ENCODE measurements around the gene TAS2R10. TPM values are rescaled to one million over a fixed set of nuclear protein-coding genes. Genes with fewer than 3 reads are reported as not detected.

The TAS2R10 gene
- total and polyA plus RNA-seq, 7 donors = 0.04 to 0.17 TPM; not detected in 5

GRCh38 chr12:10779103-10779502 is 47.1 kb downstream of the TAS2R10 start:
- 80 to 83% (median 81%) methylated on average over 2 of the region's 2 CpGs for WGBS, 3 donors
- H3K4me1 ChIP-seq = no peaks in the 10 kb centered on the region

More at GRCh38 chr12:10779103-10779502, 47.1 kb downstream of the TAS2R10 start:
- TF ChIP-seq, protein P1, sequence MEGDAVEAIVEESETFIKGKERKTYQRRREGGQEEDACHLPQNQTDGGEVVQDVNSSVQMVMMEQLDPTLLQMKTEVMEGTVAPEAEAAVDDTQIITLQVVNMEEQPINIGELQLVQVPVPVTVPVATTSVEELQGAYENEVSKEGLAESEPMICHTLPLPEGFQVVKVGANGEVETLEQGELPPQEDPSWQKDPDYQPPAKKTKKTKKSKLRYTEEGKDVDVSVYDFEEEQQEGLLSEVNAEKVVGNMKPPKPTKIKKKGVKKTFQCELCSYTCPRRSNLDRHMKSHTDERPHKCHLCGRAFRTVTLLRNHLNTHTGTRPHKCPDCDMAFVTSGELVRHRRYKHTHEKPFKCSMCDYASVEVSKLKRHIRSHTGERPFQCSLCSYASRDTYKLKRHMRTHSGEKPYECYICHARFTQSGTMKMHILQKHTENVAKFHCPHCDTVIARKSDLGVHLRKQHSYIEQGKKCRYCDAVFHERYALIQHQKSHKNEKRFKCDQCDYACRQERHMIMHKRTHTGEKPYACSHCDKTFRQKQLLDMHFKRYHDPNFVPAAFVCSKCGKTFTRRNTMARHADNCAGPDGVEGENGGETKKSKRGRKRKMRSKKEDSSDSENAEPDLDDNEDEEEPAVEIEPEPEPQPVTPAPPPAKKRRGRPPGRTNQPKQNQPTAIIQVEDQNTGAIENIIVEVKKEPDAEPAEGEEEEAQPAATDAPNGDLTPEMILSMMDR (IDR thresholded peaks at IDR 0.05) = no peak
- Histone ChIP-seq H3K27ac (no peak overlapping the region), H3K36me3 (ENCODE audit: insufficient read depth in 1 of 2, low read depth in 1 of 2) (no peaks in the 10 kb centered on the region), H3K9me3 (no peaks in the 10 kb centered on the region), H3K27me3 (ENCODE audit: insufficient read depth in 3 of 3, low read length in 2 of 3) (peaks cover 0 to 2% (median 0%) of the 10 kb centered on the region in 3 donors), H3K4me3 (no peak overlapping the region)
- ATAC-seq = no peak
- intact Hi-C loops (cut with DNase I) = no loop called here
- no peak for DNase-seq

Other genes with a start within 250 kb of the TAS2R10 start
- 1 to 10 TPM; 4.0 to 8.5 (median 6.4) TPM for gene MAGOHB, start 212.7 kb downstream of the TAS2R10 start, total RNA-seq
- gene MAGOHB, start 212.7 kb downstream of the TAS2R10 start, polyA plus RNA-seq = 1 to 10 TPM; 7.2 to 9.7 (median 8.9) TPM
- under 1 TPM in 3 of 4 donors, not detected in 1; 0.06 to 0.18 (median 0.09) TPM for gene STYK1, start 152.3 kb downstream of the TAS2R10 start, total RNA-seq
- under 1 TPM in 2 of 3 donors, not detected in 1; 0.03 to 0.29 TPM for gene STYK1, start 152.3 kb downstream of the TAS2R10 start, polyA plus RNA-seq
- gene YBX3, start 103.0 kb downstream of the TAS2R10 start, total RNA-seq = 1,000 to 10,000 TPM; 3,022 to 5,174 (median 4,517) TPM
- gene YBX3, start 103.0 kb downstream of the TAS2R10 start, polyA plus RNA-seq = 1,000 to 10,000 TPM; 2,735 to 6,125 (median 4,885) TPM
- not detected for gene TAS2R7, start 23.7 kb downstream of the TAS2R10 start, total RNA-seq
- gene TAS2R7, start 23.7 kb downstream of the TAS2R10 start, polyA plus RNA-seq = not detected
- gene TAS2R8, start 19.1 kb downstream of the TAS2R10 start, total RNA-seq = not detected
- gene TAS2R8, start 19.1 kb downstream of the TAS2R10 start, polyA plus RNA-seq = not detected
- gene TAS2R9, start 16.2 kb downstream of the TAS2R10 start, total RNA-seq = not detected
- not detected for gene TAS2R9, start 16.2 kb downstream of the TAS2R10 start, polyA plus RNA-seq
- gene PRR4, start 23.1 kb upstream of the TAS2R10 start, total RNA-seq = 1 to 10 TPM; 1.0 to 3.9 (median 2.7) TPM
- gene PRR4, start 23.1 kb upstream of the TAS2R10 start, polyA plus RNA-seq = 10 to 100 TPM in 1 of 3 donors, 1 to 10 TPM in 2; 2.6 to 11.7 (median 4.3) TPM
- gene PRH1, start 57.9 kb upstream of the TAS2R10 start, total RNA-seq = 1 to 10 TPM; 3.0 to 6.1 (median 4.4) TPM
- 1 to 10 TPM in 2 of 3 donors, under 1 TPM in 1; 0.59 to 3.0 (median 1.2) TPM for gene PRH1, start 57.9 kb upstream of the TAS2R10 start, polyA plus RNA-seq
- gene TAS2R13, start 83.2 kb upstream of the TAS2R10 start, total RNA-seq = under 1 TPM in 3 of 4 donors, not detected in 1; 0.13 to 0.36 (median 0.28) TPM
- under 1 TPM in 1 of 3 donors, not detected in 2; 0.08 TPM for gene TAS2R13, start 83.2 kb upstream of the TAS2R10 start, polyA plus RNA-seq
- gene PRH2, start 102.9 kb upstream of the TAS2R10 start, total RNA-seq = not detected
- not detected for gene PRH2, start 102.9 kb upstream of the TAS2R10 start, polyA plus RNA-seq
- gene TAS2R14, start 112.9 kb upstream of the TAS2R10 start, total RNA-seq = under 1 TPM; 0.30 to 0.68 (median 0.59) TPM
- under 1 TPM; 0.18 to 0.85 (median 0.66) TPM for gene TAS2R14, start 112.9 kb upstream of the TAS2R10 start, polyA plus RNA-seq
- under 1 TPM in 3 of 4 donors, not detected in 1; 0.29 to 0.99 (median 0.39) TPM for gene TAS2R50, start 160.6 kb upstream of the TAS2R10 start, total RNA-seq
- gene TAS2R50, start 160.6 kb upstream of the TAS2R10 start, polyA plus RNA-seq = under 1 TPM in 1 of 3 donors, not detected in 2; 0.14 TPM
- gene TAS2R20, start 171.9 kb upstream of the TAS2R10 start, total RNA-seq = under 1 TPM; 0.21 to 0.42 (median 0.25) TPM
- under 1 TPM in 2 of 3 donors, not detected in 1; 0.10 to 0.20 TPM for gene TAS2R20, start 171.9 kb upstream of the TAS2R10 start, polyA plus RNA-seq
- under 1 TPM; 0.34 to 0.86 (median 0.66) TPM for gene TAS2R19, start 196.3 kb upstream of the TAS2R10 start, total RNA-seq
- under 1 TPM; 0.08 to 0.21 (median 0.18) TPM for gene TAS2R19, start 196.3 kb upstream of the TAS2R10 start, polyA plus RNA-seq
- under 1 TPM; 0.34 to 0.81 (median 0.47) TPM for gene TAS2R31, start 205.0 kb upstream of the TAS2R10 start, total RNA-seq
- under 1 TPM; 0.13 to 0.18 (median 0.15) TPM for gene TAS2R31, start 205.0 kb upstream of the TAS2R10 start, polyA plus RNA-seq
- gene TAS2R46, start 235.9 kb upstream of the TAS2R10 start, total RNA-seq = under 1 TPM in 3 of 4 donors, not detected in 1; 0.23 to 0.51 (median 0.24) TPM
- under 1 TPM in 1 of 3 donors, not detected in 2; 0.04 TPM for gene TAS2R46, start 235.9 kb upstream of the TAS2R10 start, polyA plus RNA-seq

All from psoas muscle (tissue), 8 donors.